GM12891 (cell line): ENCODE data around the gene EVI2A.

ENCODE experiments used
- POLR2A ChIP-seq: IDR thresholded peaks from 2 replicates; pipeline ENCODE4 v1.6.1; 2011; ENCODE audit warnings: low read depth, low read length, control low read depth
- POLR2AphosphoS5 ChIP-seq: IDR thresholded peaks from 2 replicates; pipeline ENCODE4 v1.6.1; 2011; ENCODE audit warnings: low read depth, low read length, control low read depth
- POU2F2 ChIP-seq: IDR thresholded peaks from 2 replicates; pipeline ENCODE4 v1.6.1; 2011; ENCODE audit warnings: low read depth, mild to moderate bottlenecking, control low read depth, low read length, moderate library complexity
- SPI1 ChIP-seq: IDR thresholded peaks from 2 replicates; pipeline ENCODE4 v1.6.1; 2011; ENCODE audit warnings: low read depth, low read length, control low read depth
- TAF1 ChIP-seq: IDR thresholded peaks from 2 replicates; pipeline ENCODE4 v1.6.1; 2011; ENCODE audit warnings: low read depth, low read length, control low read depth

- TF ChIP-seq TAF1 (no peak), POLR2A (no peak), POLR2AphosphoS5 (no peak), POU2F2 (no peak), SPI1 (no peak)
These were observed 47.9 kb downstream of the EVI2A start for GRCh38 chr17:31273516-31273915.
